Measurements from ENCODE around the gene NHLH1. TPM values are rescaled to one million over a fixed set of nuclear protein-coding genes. Genes with fewer than 3 reads are reported as not detected.

Gene NHLH1
- total RNA-seq, 1 experiment from 2014 or later, result 0.70 TPM

DNA sequence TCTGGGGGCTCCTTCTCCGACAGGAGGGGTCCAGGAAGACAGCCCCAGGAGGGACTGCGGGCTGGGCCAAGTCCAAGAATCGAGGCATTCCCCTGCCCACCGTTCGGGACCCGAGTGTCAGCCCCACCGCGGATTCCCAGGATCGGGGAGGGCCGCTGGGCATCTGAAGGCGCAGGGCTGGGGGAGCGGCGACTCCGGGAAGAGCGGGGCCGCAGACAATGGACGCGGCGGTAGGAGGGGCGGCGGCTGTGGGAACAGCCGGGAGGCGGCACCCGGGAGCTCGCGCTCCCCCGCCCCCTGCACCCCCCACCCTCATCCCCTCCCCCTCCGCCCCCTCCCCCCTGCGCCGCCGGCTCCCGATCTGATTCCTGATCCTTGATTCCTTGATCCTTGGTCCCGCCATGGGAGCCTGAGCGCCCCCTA, 33.4 kb downstream of the NHLH1 start, which contains the start of gene VANGL2 (continued):
- TF ChIP-seq, protein P1, sequence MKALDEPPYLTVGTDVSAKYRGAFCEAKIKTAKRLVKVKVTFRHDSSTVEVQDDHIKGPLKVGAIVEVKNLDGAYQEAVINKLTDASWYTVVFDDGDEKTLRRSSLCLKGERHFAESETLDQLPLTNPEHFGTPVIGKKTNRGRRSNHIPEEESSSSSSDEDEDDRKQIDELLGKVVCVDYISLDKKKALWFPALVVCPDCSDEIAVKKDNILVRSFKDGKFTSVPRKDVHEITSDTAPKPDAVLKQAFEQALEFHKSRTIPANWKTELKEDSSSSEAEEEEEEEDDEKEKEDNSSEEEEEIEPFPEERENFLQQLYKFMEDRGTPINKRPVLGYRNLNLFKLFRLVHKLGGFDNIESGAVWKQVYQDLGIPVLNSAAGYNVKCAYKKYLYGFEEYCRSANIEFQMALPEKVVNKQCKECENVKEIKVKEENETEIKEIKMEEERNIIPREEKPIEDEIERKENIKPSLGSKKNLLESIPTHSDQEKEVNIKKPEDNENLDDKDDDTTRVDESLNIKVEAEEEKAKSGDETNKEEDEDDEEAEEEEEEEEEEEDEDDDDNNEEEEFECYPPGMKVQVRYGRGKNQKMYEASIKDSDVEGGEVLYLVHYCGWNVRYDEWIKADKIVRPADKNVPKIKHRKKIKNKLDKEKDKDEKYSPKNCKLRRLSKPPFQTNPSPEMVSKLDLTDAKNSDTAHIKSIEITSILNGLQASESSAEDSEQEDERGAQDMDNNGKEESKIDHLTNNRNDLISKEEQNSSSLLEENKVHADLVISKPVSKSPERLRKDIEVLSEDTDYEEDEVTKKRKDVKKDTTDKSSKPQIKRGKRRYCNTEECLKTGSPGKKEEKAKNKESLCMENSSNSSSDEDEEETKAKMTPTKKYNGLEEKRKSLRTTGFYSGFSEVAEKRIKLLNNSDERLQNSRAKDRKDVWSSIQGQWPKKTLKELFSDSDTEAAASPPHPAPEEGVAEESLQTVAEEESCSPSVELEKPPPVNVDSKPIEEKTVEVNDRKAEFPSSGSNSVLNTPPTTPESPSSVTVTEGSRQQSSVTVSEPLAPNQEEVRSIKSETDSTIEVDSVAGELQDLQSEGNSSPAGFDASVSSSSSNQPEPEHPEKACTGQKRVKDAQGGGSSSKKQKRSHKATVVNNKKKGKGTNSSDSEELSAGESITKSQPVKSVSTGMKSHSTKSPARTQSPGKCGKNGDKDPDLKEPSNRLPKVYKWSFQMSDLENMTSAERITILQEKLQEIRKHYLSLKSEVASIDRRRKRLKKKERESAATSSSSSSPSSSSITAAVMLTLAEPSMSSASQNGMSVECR (CRISPR knock-in tag; IDR thresholded peaks at IDR 0.05; ENCODE audit: borderline replicate concordance), result peak; percentile 35; the same call in 1 of the 2 replicates
- TF ChIP-seq ZMAT4 (CRISPR knock-in tag; IDR thresholded peaks at IDR 0.05) (no peak), FOXJ3 (CRISPR knock-in tag; IDR thresholded peaks at IDR 0.05; ENCODE audit: borderline replicate concordance) (no peak), JAZF1 (CRISPR knock-in tag; IDR thresholded peaks at IDR 0.05) (no peak), NFYB (CRISPR knock-in tag; conservative IDR thresholded peaks at IDR 0.05; ENCODE audit: low read depth) (no peak), JUN (CRISPR knock-in tag; IDR thresholded peaks at IDR 0.05) (no peak), TCF7 (CRISPR knock-in tag; IDR thresholded peaks at IDR 0.05; ENCODE audit: low read depth) (no peak), CDX4 (CRISPR knock-in tag; IDR thresholded peaks at IDR 0.05; ENCODE audit: borderline replicate concordance) (no peak), IRF2 (CRISPR knock-in tag; IDR thresholded peaks at IDR 0.05; ENCODE audit: borderline replicate concordance, low read depth) (no peak), MXD4 (CRISPR knock-in tag; IDR thresholded peaks at IDR 0.05; ENCODE audit: borderline replicate concordance) (no peak), ZNF138 (CRISPR knock-in tag; conservative IDR thresholded peaks at IDR 0.05) (no peak), NR1H2 (CRISPR knock-in tag; IDR thresholded peaks at IDR 0.05) (no peak), ZNF317 (CRISPR knock-in tag; IDR thresholded peaks at IDR 0.05; ENCODE audit: borderline replicate concordance, low read depth) (no peak), CBFB (CRISPR knock-in tag; IDR thresholded peaks at IDR 0.05; ENCODE audit: low read depth) (0 out of 2 replicates have a peak, but pooled peaks have one; percentile 64)
- TF ChIP-seq, protein P2, sequence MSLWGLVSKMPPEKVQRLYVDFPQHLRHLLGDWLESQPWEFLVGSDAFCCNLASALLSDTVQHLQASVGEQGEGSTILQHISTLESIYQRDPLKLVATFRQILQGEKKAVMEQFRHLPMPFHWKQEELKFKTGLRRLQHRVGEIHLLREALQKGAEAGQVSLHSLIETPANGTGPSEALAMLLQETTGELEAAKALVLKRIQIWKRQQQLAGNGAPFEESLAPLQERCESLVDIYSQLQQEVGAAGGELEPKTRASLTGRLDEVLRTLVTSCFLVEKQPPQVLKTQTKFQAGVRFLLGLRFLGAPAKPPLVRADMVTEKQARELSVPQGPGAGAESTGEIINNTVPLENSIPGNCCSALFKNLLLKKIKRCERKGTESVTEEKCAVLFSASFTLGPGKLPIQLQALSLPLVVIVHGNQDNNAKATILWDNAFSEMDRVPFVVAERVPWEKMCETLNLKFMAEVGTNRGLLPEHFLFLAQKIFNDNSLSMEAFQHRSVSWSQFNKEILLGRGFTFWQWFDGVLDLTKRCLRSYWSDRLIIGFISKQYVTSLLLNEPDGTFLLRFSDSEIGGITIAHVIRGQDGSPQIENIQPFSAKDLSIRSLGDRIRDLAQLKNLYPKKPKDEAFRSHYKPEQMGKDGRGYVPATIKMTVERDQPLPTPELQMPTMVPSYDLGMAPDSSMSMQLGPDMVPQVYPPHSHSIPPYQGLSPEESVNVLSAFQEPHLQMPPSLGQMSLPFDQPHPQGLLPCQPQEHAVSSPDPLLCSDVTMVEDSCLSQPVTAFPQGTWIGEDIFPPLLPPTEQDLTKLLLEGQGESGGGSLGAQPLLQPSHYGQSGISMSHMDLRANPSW (CRISPR knock-in tag; conservative IDR thresholded peaks at IDR 0.05; ENCODE audit: low read depth), result no peak
- TF ChIP-seq, protein P3, sequence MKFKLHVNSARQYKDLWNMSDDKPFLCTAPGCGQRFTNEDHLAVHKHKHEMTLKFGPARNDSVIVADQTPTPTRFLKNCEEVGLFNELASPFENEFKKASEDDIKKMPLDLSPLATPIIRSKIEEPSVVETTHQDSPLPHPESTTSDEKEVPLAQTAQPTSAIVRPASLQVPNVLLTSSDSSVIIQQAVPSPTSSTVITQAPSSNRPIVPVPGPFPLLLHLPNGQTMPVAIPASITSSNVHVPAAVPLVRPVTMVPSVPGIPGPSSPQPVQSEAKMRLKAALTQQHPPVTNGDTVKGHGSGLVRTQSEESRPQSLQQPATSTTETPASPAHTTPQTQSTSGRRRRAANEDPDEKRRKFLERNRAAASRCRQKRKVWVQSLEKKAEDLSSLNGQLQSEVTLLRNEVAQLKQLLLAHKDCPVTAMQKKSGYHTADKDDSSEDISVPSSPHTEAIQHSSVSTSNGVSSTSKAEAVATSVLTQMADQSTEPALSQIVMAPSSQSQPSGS (CRISPR knock-in tag; IDR thresholded peaks at IDR 0.05; ENCODE audit: borderline replicate concordance, low read depth), result no peak
- TF ChIP-seq, protein P4, sequence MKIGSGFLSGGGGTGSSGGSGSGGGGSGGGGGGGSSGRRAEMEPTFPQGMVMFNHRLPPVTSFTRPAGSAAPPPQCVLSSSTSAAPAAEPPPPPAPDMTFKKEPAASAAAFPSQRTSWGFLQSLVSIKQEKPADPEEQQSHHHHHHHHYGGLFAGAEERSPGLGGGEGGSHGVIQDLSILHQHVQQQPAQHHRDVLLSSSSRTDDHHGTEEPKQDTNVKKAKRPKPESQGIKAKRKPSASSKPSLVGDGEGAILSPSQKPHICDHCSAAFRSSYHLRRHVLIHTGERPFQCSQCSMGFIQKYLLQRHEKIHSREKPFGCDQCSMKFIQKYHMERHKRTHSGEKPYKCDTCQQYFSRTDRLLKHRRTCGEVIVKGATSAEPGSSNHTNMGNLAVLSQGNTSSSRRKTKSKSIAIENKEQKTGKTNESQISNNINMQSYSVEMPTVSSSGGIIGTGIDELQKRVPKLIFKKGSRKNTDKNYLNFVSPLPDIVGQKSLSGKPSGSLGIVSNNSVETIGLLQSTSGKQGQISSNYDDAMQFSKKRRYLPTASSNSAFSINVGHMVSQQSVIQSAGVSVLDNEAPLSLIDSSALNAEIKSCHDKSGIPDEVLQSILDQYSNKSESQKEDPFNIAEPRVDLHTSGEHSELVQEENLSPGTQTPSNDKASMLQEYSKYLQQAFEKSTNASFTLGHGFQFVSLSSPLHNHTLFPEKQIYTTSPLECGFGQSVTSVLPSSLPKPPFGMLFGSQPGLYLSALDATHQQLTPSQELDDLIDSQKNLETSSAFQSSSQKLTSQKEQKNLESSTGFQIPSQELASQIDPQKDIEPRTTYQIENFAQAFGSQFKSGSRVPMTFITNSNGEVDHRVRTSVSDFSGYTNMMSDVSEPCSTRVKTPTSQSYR (CRISPR knock-in tag; IDR thresholded peaks at IDR 0.05), result 0 out of 2 replicates have a peak, but pooled peaks have one; percentile 55
- TF ChIP-seq, protein P5, sequence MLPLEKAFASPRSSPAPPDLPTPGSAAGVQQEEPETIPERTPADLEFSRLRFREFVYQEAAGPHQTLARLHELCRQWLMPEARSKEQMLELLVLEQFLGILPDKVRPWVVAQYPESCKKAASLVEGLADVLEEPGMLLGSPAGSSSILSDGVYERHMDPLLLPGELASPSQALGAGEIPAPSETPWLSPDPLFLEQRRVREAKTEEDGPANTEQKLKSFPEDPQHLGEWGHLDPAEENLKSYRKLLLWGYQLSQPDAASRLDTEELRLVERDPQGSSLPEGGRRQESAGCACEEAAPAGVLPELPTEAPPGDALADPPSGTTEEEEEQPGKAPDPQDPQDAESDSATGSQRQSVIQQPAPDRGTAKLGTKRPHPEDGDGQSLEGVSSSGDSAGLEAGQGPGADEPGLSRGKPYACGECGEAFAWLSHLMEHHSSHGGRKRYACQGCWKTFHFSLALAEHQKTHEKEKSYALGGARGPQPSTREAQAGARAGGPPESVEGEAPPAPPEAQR (CRISPR knock-in tag; IDR thresholded peaks at IDR 0.05), result no peak
- TF ChIP-seq, protein P6, sequence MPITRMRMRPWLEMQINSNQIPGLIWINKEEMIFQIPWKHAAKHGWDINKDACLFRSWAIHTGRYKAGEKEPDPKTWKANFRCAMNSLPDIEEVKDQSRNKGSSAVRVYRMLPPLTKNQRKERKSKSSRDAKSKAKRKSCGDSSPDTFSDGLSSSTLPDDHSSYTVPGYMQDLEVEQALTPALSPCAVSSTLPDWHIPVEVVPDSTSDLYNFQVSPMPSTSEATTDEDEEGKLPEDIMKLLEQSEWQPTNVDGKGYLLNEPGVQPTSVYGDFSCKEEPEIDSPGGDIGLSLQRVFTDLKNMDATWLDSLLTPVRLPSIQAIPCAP (CRISPR knock-in tag; IDR thresholded peaks at IDR 0.05), result no peak
- TF ChIP-seq, protein P7, sequence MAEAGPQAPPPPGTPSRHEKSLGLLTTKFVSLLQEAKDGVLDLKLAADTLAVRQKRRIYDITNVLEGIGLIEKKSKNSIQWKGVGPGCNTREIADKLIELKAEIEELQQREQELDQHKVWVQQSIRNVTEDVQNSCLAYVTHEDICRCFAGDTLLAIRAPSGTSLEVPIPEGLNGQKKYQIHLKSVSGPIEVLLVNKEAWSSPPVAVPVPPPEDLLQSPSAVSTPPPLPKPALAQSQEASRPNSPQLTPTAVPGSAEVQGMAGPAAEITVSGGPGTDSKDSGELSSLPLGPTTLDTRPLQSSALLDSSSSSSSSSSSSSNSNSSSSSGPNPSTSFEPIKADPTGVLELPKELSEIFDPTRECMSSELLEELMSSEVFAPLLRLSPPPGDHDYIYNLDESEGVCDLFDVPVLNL (CRISPR knock-in tag; IDR thresholded peaks at IDR 0.05; ENCODE audit: borderline replicate concordance, low read depth), result no peak
- TF ChIP-seq, protein P8, sequence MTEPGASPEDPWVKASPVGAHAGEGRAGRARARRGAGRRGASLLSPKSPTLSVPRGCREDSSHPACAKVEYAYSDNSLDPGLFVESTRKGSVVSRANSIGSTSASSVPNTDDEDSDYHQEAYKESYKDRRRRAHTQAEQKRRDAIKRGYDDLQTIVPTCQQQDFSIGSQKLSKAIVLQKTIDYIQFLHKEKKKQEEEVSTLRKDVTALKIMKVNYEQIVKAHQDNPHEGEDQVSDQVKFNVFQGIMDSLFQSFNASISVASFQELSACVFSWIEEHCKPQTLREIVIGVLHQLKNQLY (CRISPR knock-in tag; IDR thresholded peaks at IDR 0.05), result no peak

Measured in WTC11 (cell line).